K562 (cell line): Measurements from ENCODE around the gene COL4A2. TPM values are rescaled to one million over a fixed set of nuclear protein-coding genes. Genes with fewer than 3 reads are reported as not detected.

Source experiments
- ATAC-seq: fragments of 200-7000 bp; cut with Tn5 transposase; 3 replicates; pipeline ENCODE4 v1.9.1; 2020; ENCODE audit warnings: moderate library complexity
- BruUV-seq: library from RNA; stranded (reverse); fragments of 400-500 nt; replicated peaks from 2 replicates; lab custom pipeline; 2021; lab: Mats Ljungman, UMichigan
- CTCF ChIA-PET: fragments of 300-600 bp; formaldehyde crosslinking; extraction: SDS; loops from one replicate; lab custom pipeline; 2021; ENCODE audit warnings: low intra/inter-chr PET ratio; lab: Yijun Ruan, JAX
- POLR2A ChIA-PET: fragments of 300-600, 350-650 bp; sonication (Branson Sonifier 250); formaldehyde crosslinking; extraction: SDS; loops from one replicate; lab custom pipeline; 2021; ENCODE audit warnings: antibody characterized with exemption, inconsistent platforms; lab: Yijun Ruan, JAX
- DNase-seq, 4 experiments: peaks; one replicate each; pipeline versions ENCODE4 v3.0.0 to v3.0.0-alpha.2; 2011 to 2018; ENCODE audit warnings: low spot score in 3 of 4, mixed read lengths in 3 of 4; ENCODE audit errors: extremely low read depth in 1 of 4
- FAIRE-seq: peaks from 2 replicates; lab custom pipeline; 2011; peaks lifted over from hg19 to GRCh38; lab: Jason Lieb, UNC
- H2AFZ ChIP-seq: 2 replicates; pipeline ENCODE4 v1.6.0; 2011; ENCODE audit warnings: low read depth, low read length, control low read depth, inconsistent platforms
- H3K27ac ChIP-seq: fragments of 200-600 bp; 3 replicates; pipeline ENCODE4 v1.8.0; 2011; ENCODE audit warnings: low read depth, mild to moderate bottlenecking, control low read depth, inconsistent platforms, low read length, moderate library complexity, mixed read lengths; ENCODE audit errors: extremely low read depth
- H3K27me3 ChIP-seq, 2 experiments: fragments of 300-600 bp in 1 of 2; 2 replicates in 1 of 2; 3 replicates in 1 of 2; pipeline versions ENCODE4 v1.6.0 to v1.8.0; 2011; ENCODE audit warnings: inconsistent platforms in 2 of 2, low read length in 2 of 2, mild to moderate bottlenecking in 1 of 2, mixed read lengths in 1 of 2, moderate library complexity in 1 of 2; ENCODE audit not compliant: control insufficient read depth in 2 of 2, insufficient read depth in 2 of 2
- H3K36me3 ChIP-seq: fragments of 300-600 bp; 3 replicates; pipeline ENCODE4 v1.8.0; 2011; ENCODE audit warnings: mild to moderate bottlenecking, low read length, inconsistent platforms; ENCODE audit not compliant: control insufficient read depth, insufficient read depth
- H3K4me1 ChIP-seq, 2 experiments: fragments of 200-600 bp in 1 of 2; replicated peaks in 1 of 2; 2 replicates in 1 of 2; 3 replicates in 1 of 2; pipeline versions ENCODE4 v1.5.1 to v1.8.0; 2011; ENCODE audit warnings: inconsistent platforms in 2 of 2, low read length in 2 of 2, mild to moderate bottlenecking in 1 of 2, mixed read lengths in 1 of 2, moderate library complexity in 1 of 2; ENCODE audit not compliant: control insufficient read depth in 2 of 2, insufficient read depth in 2 of 2
- H3K4me2 ChIP-seq: 2 replicates; pipeline ENCODE4 v1.6.1; 2011; ENCODE audit warnings: low read length, control low read depth, inconsistent platforms, mixed read lengths; ENCODE audit not compliant: insufficient read depth
- H3K4me3 ChIP-seq: fragments of 200-600 bp; sonication (generic), shearing (Covaris generic); 2 replicates; pipeline ENCODE4 v1.5.1; 2016; ENCODE audit warnings: control low read depth, inconsistent platforms
- H3K79me2 ChIP-seq: fragments of 200-600 bp; 3 replicates; pipeline ENCODE4 v1.8.0; 2011; ENCODE audit warnings: low read length, inconsistent platforms; ENCODE audit not compliant: control insufficient read depth, insufficient read depth
- H3K9ac ChIP-seq, 2 experiments: 2 replicates each; pipeline versions ENCODE4 v1.6.0 to v1.6.1; 2011; ENCODE audit warnings: low read depth in 2 of 2, low read length in 2 of 2, control low read depth in 1 of 2, inconsistent platforms in 1 of 2, mild to moderate bottlenecking in 1 of 2, mixed read lengths in 1 of 2; ENCODE audit not compliant: insufficient read depth in 1 of 2
- H3K9me1 ChIP-seq: one replicate; pipeline ENCODE4 v1.6.0; 2011; ENCODE audit warnings: inconsistent platforms, mild to moderate bottlenecking, low read length, moderate library complexity; ENCODE audit not compliant: control insufficient read depth, insufficient read depth
- H3K9me3 ChIP-seq: replicated peaks from 2 replicates; pipeline ENCODE4 v1.5.1; 2011; ENCODE audit warnings: low read depth, low read length, inconsistent platforms; ENCODE audit not compliant: control insufficient read depth, insufficient read depth
- H4K20me1 ChIP-seq: replicated peaks from 2 replicates; pipeline ENCODE4 v1.6.1; 2011; ENCODE audit warnings: low read length, inconsistent platforms, mixed read lengths; ENCODE audit not compliant: control insufficient read depth, insufficient read depth
- ATF7 ChIP-seq: fragments of 450-650 bp; IDR thresholded peaks from 2 replicates; pipeline ENCODE4 v1.7.1; 2014; ENCODE audit warnings: mild to moderate bottlenecking, moderate library complexity
- HDAC8 ChIP-seq: fragments of 450-650 bp; IDR thresholded peaks from 2 replicates; pipeline ENCODE4 v1.6.1; 2016; ENCODE audit warnings: mild to moderate bottlenecking, missing genetic modification characterization, moderate library complexity, missing compliant biosample characterization
- NELFE ChIP-seq: IDR thresholded peaks from 2 replicates; pipeline ENCODE4 v1.6.1; 2011; ENCODE audit warnings: mild to moderate bottlenecking; ENCODE audit not compliant: insufficient read depth, insufficient read length
- PHB ChIP-seq: fragments of 250-450 bp; sonication (Bioruptor Pico); IDR thresholded peaks from 2 replicates; pipeline ENCODE4 v1.5.0; 2021
- YBX1 ChIP-seq: fragments of 450-650 bp; IDR thresholded peaks from 2 replicates; pipeline ENCODE4 v1.7.1; 2016; ENCODE audit warnings: mild to moderate bottlenecking
- ZNF140 ChIP-seq: fragments of 250-450 bp; sonication (Bioruptor Pico); IDR thresholded peaks from 2 replicates; pipeline ENCODE4 v1.8.0; 2021; ENCODE audit warnings: moderate library complexity, mild to moderate bottlenecking, inconsistent platforms
- ZNF444 ChIP-seq: fragments of 250-450 bp; sonication (Bioruptor Pico); IDR thresholded peaks from 2 replicates; pipeline ENCODE4 v1.4.0; 2020; ENCODE audit warnings: mild to moderate bottlenecking, moderate library complexity
- WGBS: fragments of 100-300 bp; shearing (Covaris generic); methylation state at CpG from one replicate; pipeline ENCODE4 v1.1.6; 2016; ENCODE audit warnings: low coverage, mixed read lengths; ENCODE audit not compliant: insufficient coverage; ENCODE audit errors: missing lambda C conversion rate; 5-methylcytosine and 5-hydroxymethylcytosine counted together
- in situ Hi-C: fragments of 300-500 bp; cut with MboI; formaldehyde crosslinking; loops from 4 replicates; pipeline ENCODE4 v1.15.0; 2018; ENCODE audit warnings: inconsistent platforms, mixed read lengths
- intact Hi-C: fragments of 100-400 bp; cut with micrococcal nuclease; formaldehyde crosslinking; loops from 2 replicates; pipeline ENCODE4 v1.14.2; 2022
- polyA plus RNA-seq, 8 experiments: library from polyadenylated mRNA; depleted of rRNA in 4 of 8; stranded (reverse) in 5 of 8; unstranded in 3 of 8; fragments of >200 nt; fragmentation: Nextera tagmentation in 2 of 8; fragmentation: Illumina TruSeq in 1 of 8; extraction: Ambion mirVana in 2 of 8; extraction: Trizol in 1 of 8; gene quantifications; 2 replicates each; pipeline versions ENCODE4 v1.2.1 to v1.2.3, GENCODE V29; 2011 to 2014; ENCODE audit warnings: inconsistent platforms in 1 of 8, missing spikeins in 1 of 8
- total RNA-seq, 7 experiments: library from RNA; depleted of rRNA in 6 of 7; stranded (reverse); fragments of >200 nt in 6 of 7; fragmentation: Illumina TruSeq in 2 of 7; extraction: Trizol in 2 of 7; gene quantifications; 2 replicates each; pipeline versions ENCODE4 v1.2.1 to v1.2.3, GENCODE V29; 2011 to 2021; ENCODE audit warnings: low replicate concordance in 1 of 7
- TF ChIP-seq, protein P1 (sequence below), 2 experiments: IDR thresholded peaks; 2 replicates each; pipeline ENCODE4 v1.6.1; 2011; ENCODE audit warnings: borderline replicate concordance in 1 of 2, control low read depth in 1 of 2, low read depth in 1 of 2, low read length in 1 of 2, mild to moderate bottlenecking in 1 of 2, mixed read lengths in 1 of 2, moderate library complexity in 1 of 2; ENCODE audit not compliant: insufficient read depth in 1 of 2, insufficient read length in 1 of 2, poor library complexity in 1 of 2, severe bottlenecking in 1 of 2; ENCODE audit errors: extremely low read depth in 1 of 2
- TF ChIP-seq, protein P2 (sequence below): sonication (generic); formaldehyde crosslinking; IDR thresholded peaks from 2 replicates; pipeline ENCODE4 v1.8.0; 2023; ENCODE audit warnings: missing genetic modification reagents, mild to moderate bottlenecking, borderline replicate concordance

Gene COL4A2
- total and polyA plus RNA-seq, 9 of the 15 experiments (the other 6 are each of a cell fraction or from before 2014, with no cell fraction given), result 0.13 to 15.2 (median 8.1) TPM

DNA sequence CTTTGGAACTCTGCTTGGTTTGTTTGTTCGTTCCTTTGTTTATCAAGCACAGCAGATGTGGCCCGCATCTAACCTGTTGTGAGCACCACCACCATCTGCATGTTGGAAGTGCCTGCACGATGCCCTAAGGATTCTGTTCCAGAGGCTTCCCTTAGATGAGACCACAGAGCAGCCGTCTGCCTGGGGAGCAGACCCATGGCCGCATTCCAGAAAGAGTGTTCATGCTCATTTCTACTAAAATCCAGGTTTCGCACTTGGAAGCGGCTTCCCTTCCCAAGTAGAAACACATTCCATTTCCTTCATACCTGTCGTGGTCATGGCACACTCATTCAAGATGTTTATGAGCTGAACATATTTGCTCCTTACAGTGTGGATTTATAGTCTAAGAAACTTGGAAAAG is 27.2 kb downstream of the COL4A2 start:
- Histone ChIP-seq H3K27me3 (peaks cover 0 to 21% of the 10 kb centered on the region in 2 experiments; a peak in 3 of 5 replicates), H3K4me2 (no peak overlapping the region), H3K27ac (no peak overlapping the region), H4K20me1 (no peaks in the 10 kb centered on the region), H3K4me1 (no peaks in the 10 kb centered on the region), H3K4me3 (no peak overlapping the region), H3K36me3 (no peaks in the 10 kb centered on the region), H3K9me3 (no peaks in the 10 kb centered on the region), H3K9me1 (no peaks in the 10 kb centered on the region), H3K79me2 (no peaks in the 10 kb centered on the region), H2AFZ (no peak overlapping the region), H3K9ac (no peak overlapping the region)
- POLR2A ChIA-PET, result no interaction called here
- BruUV-seq, result no TSS peak
- intact Hi-C loops (no loop called here), in situ Hi-C loops (no loop called here)
- CTCF ChIA-PET, result no interaction called here
- DNase-seq (no peak), FAIRE-seq (no peak), ATAC-seq (no peak)
- WGBS, result 2% methylated on average over 8 of the region's 8 CpGs
- no peak for TF ChIP-seq PHB
- TF ChIP-seq ZNF444 (CRISPR knock-in tag), result no peak
- no peak for TF ChIP-seq ZNF140 (CRISPR knock-in tag)

DNA sequence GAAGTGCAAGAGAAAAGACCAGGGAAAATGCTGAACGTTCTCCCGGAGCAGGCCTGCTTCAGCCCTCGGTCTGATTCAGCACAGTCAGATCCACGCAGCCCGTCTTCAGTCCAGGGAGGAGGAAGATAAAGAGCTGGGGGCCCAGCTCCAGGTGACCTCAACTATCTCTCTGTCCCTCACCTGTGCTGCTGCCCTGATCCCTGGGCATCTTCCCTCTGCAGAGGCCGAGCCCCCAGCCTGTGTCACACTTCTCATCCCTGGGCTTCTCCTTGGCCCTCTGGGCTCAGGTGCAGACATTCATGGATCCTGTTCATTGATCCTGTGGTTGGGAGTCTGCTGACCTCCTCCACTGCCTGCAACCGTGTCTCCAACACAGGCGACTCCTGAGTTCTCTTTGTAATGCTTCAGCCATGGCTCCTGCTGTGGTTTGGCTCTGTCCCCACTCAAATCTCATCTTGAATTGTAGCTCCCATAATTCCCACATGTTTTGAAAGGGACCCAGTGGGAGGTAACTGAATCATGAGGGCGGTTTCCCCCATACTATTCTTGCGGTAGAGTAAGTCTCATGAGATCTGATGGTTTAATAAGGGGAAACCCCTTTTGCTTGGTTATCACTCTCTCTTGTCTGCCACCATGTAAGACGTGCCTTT is 27.9 kb downstream of the COL4A2 start:
- H3K9me1 ChIP-seq, result no peaks in the 10 kb centered on the region
- in situ Hi-C loops, result no loop called here
- POLR2A ChIA-PET, result no interaction called here
- TF ChIP-seq, protein P1, sequence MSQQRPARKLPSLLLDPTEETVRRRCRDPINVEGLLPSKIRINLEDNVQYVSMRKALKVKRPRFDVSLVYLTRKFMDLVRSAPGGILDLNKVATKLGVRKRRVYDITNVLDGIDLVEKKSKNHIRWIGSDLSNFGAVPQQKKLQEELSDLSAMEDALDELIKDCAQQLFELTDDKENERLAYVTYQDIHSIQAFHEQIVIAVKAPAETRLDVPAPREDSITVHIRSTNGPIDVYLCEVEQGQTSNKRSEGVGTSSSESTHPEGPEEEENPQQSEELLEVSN (IDR thresholded peaks at IDR 0.05; ENCODE audit: borderline replicate concordance in 1 of 2, extremely low read depth in 1 of 2, insufficient read depth in 1 of 2, insufficient read length in 1 of 2, low read depth in 1 of 2, low read length in 1 of 2, poor library complexity in 1 of 2, severe bottlenecking in 1 of 2), result no peak
- TF ChIP-seq HDAC8 (tag) (no peak), YBX1 (no peak), ATF7 (no peak), NELFE (no peak)
- TF ChIP-seq, protein P2, sequence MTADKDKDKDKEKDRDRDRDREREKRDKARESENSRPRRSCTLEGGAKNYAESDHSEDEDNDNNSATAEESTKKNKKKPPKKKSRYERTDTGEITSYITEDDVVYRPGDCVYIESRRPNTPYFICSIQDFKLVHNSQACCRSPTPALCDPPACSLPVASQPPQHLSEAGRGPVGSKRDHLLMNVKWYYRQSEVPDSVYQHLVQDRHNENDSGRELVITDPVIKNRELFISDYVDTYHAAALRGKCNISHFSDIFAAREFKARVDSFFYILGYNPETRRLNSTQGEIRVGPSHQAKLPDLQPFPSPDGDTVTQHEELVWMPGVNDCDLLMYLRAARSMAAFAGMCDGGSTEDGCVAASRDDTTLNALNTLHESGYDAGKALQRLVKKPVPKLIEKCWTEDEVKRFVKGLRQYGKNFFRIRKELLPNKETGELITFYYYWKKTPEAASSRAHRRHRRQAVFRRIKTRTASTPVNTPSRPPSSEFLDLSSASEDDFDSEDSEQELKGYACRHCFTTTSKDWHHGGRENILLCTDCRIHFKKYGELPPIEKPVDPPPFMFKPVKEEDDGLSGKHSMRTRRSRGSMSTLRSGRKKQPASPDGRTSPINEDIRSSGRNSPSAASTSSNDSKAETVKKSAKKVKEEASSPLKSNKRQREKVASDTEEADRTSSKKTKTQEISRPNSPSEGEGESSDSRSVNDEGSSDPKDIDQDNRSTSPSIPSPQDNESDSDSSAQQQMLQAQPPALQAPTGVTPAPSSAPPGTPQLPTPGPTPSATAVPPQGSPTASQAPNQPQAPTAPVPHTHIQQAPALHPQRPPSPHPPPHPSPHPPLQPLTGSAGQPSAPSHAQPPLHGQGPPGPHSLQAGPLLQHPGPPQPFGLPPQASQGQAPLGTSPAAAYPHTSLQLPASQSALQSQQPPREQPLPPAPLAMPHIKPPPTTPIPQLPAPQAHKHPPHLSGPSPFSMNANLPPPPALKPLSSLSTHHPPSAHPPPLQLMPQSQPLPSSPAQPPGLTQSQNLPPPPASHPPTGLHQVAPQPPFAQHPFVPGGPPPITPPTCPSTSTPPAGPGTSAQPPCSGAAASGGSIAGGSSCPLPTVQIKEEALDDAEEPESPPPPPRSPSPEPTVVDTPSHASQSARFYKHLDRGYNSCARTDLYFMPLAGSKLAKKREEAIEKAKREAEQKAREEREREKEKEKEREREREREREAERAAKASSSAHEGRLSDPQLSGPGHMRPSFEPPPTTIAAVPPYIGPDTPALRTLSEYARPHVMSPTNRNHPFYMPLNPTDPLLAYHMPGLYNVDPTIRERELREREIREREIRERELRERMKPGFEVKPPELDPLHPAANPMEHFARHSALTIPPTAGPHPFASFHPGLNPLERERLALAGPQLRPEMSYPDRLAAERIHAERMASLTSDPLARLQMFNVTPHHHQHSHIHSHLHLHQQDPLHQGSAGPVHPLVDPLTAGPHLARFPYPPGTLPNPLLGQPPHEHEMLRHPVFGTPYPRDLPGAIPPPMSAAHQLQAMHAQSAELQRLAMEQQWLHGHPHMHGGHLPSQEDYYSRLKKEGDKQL (CRISPR knock-in tag), result no peak

More for the DNA sequence above, 27.9 kb downstream of the COL4A2 start:
- no peaks in the 10 kb centered on the region for H3K36me3 ChIP-seq
- 1% methylated on average over 11 of the region's 11 CpGs for WGBS
- FAIRE-seq, result no peak
- H3K4me2 ChIP-seq, result no peak overlapping the region
- DNase-seq, result no peak
- H3K9ac ChIP-seq, result no peak overlapping the region
- H4K20me1 ChIP-seq, result no peaks in the 10 kb centered on the region
- H3K27ac ChIP-seq, result no peak overlapping the region
- no peak for ATAC-seq
- no peaks in the 10 kb centered on the region for H3K9me3 ChIP-seq
- BruUV-seq, result no TSS peak
- H3K27me3 ChIP-seq, result peaks cover 0 to 17% of the 10 kb centered on the region in 2 experiments; a peak in 4 of 5 replicates
- no peak overlapping the region for H2AFZ ChIP-seq
- intact Hi-C loops, result no loop called here
- CTCF ChIA-PET, result no interaction called here
- no peaks in the 10 kb centered on the region for H3K79me2 ChIP-seq
- no peak overlapping the region for H3K4me3 ChIP-seq
- H3K4me1 ChIP-seq, result no peaks in the 10 kb centered on the region
